NCI-H460 (cell line): ENCODE results near the gene HSP90AA1. TPM values are rescaled to one million over a fixed set of nuclear protein-coding genes. Genes with fewer than 3 reads are reported as not detected.
"Not testable (repeated sequence)": the region's sequence is repeated elsewhere in the genome, so short reads cannot be mapped to it uniquely, and the experiment has no call there.

Experiments
- DNase-seq: peaks from one replicate; pipeline ENCODE4 v3.0.0-alpha.2; 2016; ENCODE audit warnings: low read depth; ENCODE audit errors: extremely low read depth
- polyA plus RNA-seq: library from polyadenylated mRNA; depleted of rRNA; stranded (reverse); fragments of >200 nt; gene quantifications from 2 replicates; pipeline ENCODE4 v1.2.3, GENCODE V29; 2014; cell fraction: nucleus; rRNA removed
- total RNA-seq: library from RNA; depleted of rRNA; stranded (reverse); fragments of >200 nt; shearing (Covaris generic); gene quantifications from 2 replicates; pipeline ENCODE4 v1.2.3, GENCODE V29; 2014; rRNA removed

HSP90AA1 gene
- total RNA-seq, result 175 and 234 TPM in 2 replicates
- 218 and 303 TPM in 2 replicates for polyA plus RNA-seq

GRCh38 chr14:102086972-102087761 lies at the start of gene HSP90AA1:
HSP90AA1 (minus strand) TSS chr14:102087044; CDS start chr14:102086378, 666 bp downstream.
- peak; percentile 91 for DNase-seq

GRCh38 chr14:102135456-102135855 lies 48.6 kb upstream of the HSP90AA1 start:
- DNase-seq, result not testable (repeated sequence)

DNA sequence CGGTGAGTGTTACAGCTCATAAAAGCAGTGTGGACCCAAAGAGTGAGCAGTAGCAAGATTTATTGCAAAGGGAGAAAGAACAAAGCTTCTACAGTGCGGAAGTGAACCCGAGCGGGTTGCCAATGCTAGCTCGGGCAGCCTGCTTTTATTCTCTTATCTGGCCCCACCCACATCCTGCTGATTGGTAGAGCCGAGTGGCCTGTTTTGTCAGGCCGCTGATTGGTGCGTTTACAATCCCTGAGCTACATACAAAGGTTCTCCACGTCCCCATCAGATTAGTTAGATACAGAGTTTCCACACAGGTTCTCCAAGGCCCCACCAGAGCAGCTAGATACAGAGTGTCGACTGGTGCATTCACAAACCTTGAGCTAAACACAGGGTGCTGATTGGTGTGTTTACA lies 47.9 kb upstream of the HSP90AA1 start:
- not testable (repeated sequence) for DNase-seq

- not testable (repeated sequence) for DNase-seq
These were observed 47.2 kb upstream of the HSP90AA1 start for GRCh38 chr14:102134021-102134420.

GRCh38 chr14:102131741-102132140 lies 44.9 kb upstream of the HSP90AA1 start:
- no peak for DNase-seq

- DNase-seq, result no peak
These were observed 40.1 kb upstream of the HSP90AA1 start for GRCh38 chr14:102126807-102127455.

DNA sequence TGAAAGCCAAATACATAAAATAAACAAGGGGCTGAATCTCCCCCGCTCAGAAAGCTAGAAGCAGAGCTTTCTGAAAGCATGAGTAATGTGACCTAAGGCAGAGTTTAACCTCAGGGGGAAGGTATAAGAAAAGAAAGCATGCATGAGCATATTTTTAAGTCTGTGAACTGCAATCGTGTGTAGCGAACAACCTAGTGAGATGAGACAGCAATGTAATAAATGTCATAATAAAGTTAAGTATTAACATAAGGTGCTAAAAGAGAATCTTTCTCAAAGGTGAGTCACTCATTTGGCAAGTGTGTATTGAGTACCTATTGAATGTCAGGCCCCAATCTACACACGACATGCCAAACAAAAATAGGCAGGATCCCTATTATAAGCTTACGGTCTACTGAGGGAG lies 38.7 kb upstream of the HSP90AA1 start:
- DNase-seq, result no peak

DNA sequence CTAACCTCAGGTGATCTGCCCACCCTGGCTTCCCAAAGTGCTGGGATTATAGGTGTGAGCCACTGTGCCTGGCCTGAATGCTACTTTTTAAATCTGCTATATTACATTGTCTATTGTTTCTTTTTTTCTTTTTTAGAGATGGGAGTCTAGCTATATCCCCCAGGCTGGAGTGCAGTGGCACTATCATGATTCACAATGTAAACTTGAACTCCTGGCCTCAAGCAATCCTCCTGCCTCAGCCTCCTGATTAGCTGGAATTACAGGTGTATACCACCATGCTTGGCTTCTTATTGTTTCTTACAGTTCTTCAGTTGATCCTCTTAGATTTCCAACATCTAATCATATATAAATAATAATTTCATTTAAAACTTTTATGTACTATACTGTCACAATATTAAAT lies 37.6 kb upstream of the HSP90AA1 start:
- no peak for DNase-seq

DNA sequence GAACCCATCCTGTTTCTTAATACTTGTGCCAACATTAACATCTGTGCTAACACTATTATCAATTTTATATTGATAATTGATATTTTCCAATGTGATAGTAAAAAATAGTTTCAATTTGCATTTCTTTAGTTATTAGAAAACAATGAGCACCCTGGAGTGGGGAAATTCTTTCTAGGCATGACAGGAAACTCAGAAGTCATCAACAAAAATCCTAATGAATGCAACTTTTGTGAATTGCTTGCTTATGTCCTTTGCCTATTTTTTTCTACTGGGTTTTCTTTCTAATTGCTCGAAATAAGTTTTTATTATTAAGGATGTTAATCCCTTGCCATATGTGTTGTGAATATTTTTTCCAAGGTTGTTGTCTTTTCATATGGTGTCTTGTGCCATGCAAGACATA lies 34.7 kb upstream of the HSP90AA1 start:
- DNase-seq, result no peak

DNA sequence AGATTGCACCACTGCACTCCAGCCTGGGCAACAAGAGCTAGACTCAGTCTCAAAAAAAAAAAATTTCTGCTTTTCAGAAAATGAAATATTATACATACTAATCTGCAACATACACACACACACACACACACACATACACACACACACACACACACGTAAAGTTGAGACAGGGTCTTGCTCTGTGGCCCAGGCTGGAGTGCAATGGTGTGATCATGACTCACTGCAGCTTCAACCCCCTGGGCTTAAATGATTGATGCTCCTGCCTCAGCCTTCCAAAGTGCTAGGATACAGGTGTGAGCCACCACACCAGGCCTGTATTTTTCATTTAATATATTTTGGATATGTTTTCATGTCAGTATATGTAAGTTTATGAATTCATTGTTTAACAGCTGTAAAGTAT lies 34.0 kb upstream of the HSP90AA1 start:
- no peak for DNase-seq

DNA sequence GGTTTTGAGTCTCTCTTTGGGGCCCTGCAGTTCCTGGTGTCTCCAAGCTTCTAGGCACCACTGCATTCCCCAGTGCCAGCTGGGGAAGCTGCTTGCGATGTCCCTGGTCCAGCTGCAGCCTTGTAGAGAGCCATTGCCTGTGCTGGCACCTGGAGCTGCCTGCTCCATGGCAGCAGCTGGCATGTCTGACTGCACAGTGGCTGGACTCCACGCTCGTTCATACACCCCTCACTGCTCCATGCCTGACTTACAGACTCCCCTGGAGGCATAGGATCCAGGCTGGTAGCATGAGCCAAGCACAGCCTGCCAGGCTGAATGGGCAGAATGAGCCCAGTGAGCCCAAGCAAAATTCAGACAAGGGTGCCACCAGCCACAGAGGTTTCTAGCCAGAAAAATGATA lies 31.0 kb upstream of the HSP90AA1 start:
- DNase-seq, result no peak

GRCh38 chr14:102116361-102117180 lies 29.7 kb upstream of the HSP90AA1 start:
- no peak for DNase-seq

- DNase-seq, result no peak
These were observed 24.3 kb upstream of the HSP90AA1 start for GRCh38 chr14:102111101-102111500.

- DNase-seq, result not testable (repeated sequence)
These were observed 22.5 kb upstream of the HSP90AA1 start for GRCh38 chr14:102109332-102109731.

DNA sequence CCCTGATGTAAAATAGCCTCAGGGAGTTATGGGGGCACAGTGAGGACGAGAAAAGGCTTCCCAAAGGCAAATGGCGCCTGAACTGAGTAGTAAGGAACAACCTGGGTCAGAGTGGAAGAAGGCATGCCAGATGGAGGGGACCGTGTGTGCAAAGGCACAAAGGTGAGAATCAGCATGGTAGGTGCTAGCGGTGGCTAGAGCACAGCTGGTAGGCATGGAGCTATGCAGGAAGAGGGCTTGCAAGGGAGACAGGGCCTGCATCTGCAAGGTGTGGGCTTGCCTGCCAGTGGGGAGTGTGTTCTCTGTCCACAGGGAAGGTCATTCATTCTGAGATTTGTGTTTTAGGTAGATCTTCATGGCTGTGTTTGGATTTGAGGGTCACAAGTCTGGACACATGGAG lies 18.5 kb upstream of the HSP90AA1 start:
- no peak for DNase-seq

- DNase-seq, result no peak
These were observed 16.3 kb upstream of the HSP90AA1 start for GRCh38 chr14:102103062-102103695.

DNA sequence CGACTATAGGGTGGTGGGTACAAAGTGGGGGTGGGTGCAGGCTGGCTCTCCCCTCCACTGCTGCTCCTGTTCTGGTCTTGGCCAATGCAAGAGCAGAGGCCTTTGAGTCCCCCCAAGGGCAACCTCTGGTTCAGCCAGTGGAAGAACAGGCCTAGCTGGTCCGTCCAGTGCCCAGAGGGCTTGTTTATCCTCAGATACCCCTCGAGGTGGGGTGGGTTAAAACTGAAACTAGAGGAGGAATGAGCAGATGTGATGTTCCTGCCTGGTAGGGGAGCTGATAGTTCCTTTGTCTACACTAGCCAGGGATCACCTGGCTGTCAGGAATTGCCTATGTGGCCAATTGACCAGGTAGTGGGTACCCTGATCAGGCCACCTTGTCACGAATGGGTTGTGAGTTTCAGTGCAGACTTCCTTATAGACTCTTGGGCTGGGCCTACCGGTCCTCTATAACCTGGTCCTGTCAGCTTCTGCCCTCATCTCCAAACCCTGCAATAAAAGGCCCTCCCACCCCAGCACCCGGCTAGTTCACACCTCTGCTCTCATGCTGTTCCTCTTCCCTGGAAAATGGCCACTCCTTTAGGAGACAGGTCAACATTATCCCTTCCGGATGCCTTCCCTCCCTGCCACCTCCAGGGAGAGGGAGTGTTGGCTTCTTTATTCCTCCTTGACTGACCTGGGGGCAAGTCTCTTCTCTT lies 10.7 kb upstream of the HSP90AA1 start:
- no peak for DNase-seq

GRCh38 chr14:102096569-102097188 lies 9.8 kb upstream of the HSP90AA1 start:
- peak; percentile 85 for DNase-seq

GRCh38 chr14:102095871-102096568 lies 9.2 kb upstream of the HSP90AA1 start:
- no peak for DNase-seq
